Lower lobe of right lung (tissue), 2 donors: ENCODE data around the gene BACH2. TPM values are rescaled to one million over a fixed set of nuclear protein-coding genes. Genes with fewer than 3 reads are reported as not detected.

Experiments used
- ATAC-seq, 2 donors: fragments of 200-7000 bp; cut with Tn5 transposase; one replicate each; pipeline ENCODE4 v1.9.1; 2020 to 2022; ENCODE audit warnings: mild to moderate bottlenecking in 2 of 2, moderate library complexity in 2 of 2
- DNase-seq: peaks from one replicate; pipeline ENCODE4 v3.0.0-alpha.2; 2020
- H3K27ac ChIP-seq: fragments of 200-600 bp; one replicate; pipeline ENCODE4 v1.8.0; 2022
- H3K27me3 ChIP-seq: fragments of 200-600 bp; one replicate; pipeline ENCODE4 v1.8.0; 2022; ENCODE audit warnings: low read depth
- H3K36me3 ChIP-seq: fragments of 200-600 bp; one replicate; pipeline ENCODE4 v1.8.0; 2022; ENCODE audit warnings: mild to moderate bottlenecking
- H3K4me1 ChIP-seq: fragments of 200-600 bp; one replicate; pipeline ENCODE4 v1.8.0; 2022
- H3K4me3 ChIP-seq: fragments of 200-600 bp; one replicate; pipeline ENCODE4 v1.8.0; 2022; ENCODE audit warnings: mild to moderate bottlenecking
- H3K9me3 ChIP-seq: fragments of 200-600 bp; one replicate; pipeline ENCODE4 v1.8.0; 2022
- intact Hi-C: fragments of 100-400 bp; cut with DNase I; formaldehyde crosslinking; loops from one replicate; pipeline ENCODE4 v1.11.0; 2022
- total RNA-seq: library from RNA; stranded (reverse); fragmentation: NEBNext Ultra II Directional; extraction: Animal tissue kit (Norgen Biotek cat#: 25700); gene quantifications from one replicate; pipeline ENCODE4 v1.2.1, GENCODE V29; 2021
- TF ChIP-seq, protein P1 (sequence below): fragments of 200-600 bp; IDR thresholded peaks from one replicate; pipeline ENCODE4 v1.8.0; 2022; ENCODE audit warnings: antibody characterized with exemption, mild to moderate bottlenecking
- donor health status: DM: no; HTN: yes; CAD: no; lungs with severe emphysema.

The BACH2 gene
- total RNA-seq, 1 donor from 2014 or later, result 6.3 TPM

DNA sequence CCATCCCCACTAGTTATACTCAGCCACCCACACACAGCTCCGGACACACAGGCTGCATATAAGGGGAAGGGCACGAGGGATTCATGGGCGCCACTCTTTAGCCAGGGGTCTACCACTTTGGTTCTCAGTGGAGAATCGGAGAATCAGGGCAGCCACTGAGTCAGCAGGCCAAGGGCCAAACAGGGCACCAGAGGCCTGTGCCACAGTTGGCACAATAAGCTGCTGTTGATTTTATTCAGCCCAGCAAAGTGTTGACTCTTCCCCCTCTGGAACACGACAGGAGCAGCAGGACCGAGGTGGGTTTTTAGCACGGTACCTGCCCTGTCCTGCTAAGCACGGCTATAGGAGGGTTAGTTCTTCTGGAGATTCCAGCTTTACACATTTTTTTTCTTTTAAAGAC lies 354.0 kb downstream of the BACH2 start:
- Histone ChIP-seq H3K4me1 (peaks cover 13% of the 10 kb centered on the region), H3K9me3 (no peaks in the 10 kb centered on the region), H3K27me3 (no peaks in the 10 kb centered on the region), H3K4me3 (no peak overlapping the region), H3K27ac (no peak overlapping the region), H3K36me3 (no peaks in the 10 kb centered on the region)
- no peak for DNase-seq
- intact Hi-C loops, result loop anchor here (10.0 kb wide), 2 partner anchors 452 to 532 kb away; no protein-coding TSS in a partner anchor
- ATAC-seq, result no peak
- TF ChIP-seq, protein P1, sequence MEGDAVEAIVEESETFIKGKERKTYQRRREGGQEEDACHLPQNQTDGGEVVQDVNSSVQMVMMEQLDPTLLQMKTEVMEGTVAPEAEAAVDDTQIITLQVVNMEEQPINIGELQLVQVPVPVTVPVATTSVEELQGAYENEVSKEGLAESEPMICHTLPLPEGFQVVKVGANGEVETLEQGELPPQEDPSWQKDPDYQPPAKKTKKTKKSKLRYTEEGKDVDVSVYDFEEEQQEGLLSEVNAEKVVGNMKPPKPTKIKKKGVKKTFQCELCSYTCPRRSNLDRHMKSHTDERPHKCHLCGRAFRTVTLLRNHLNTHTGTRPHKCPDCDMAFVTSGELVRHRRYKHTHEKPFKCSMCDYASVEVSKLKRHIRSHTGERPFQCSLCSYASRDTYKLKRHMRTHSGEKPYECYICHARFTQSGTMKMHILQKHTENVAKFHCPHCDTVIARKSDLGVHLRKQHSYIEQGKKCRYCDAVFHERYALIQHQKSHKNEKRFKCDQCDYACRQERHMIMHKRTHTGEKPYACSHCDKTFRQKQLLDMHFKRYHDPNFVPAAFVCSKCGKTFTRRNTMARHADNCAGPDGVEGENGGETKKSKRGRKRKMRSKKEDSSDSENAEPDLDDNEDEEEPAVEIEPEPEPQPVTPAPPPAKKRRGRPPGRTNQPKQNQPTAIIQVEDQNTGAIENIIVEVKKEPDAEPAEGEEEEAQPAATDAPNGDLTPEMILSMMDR, result no peak

DNA sequence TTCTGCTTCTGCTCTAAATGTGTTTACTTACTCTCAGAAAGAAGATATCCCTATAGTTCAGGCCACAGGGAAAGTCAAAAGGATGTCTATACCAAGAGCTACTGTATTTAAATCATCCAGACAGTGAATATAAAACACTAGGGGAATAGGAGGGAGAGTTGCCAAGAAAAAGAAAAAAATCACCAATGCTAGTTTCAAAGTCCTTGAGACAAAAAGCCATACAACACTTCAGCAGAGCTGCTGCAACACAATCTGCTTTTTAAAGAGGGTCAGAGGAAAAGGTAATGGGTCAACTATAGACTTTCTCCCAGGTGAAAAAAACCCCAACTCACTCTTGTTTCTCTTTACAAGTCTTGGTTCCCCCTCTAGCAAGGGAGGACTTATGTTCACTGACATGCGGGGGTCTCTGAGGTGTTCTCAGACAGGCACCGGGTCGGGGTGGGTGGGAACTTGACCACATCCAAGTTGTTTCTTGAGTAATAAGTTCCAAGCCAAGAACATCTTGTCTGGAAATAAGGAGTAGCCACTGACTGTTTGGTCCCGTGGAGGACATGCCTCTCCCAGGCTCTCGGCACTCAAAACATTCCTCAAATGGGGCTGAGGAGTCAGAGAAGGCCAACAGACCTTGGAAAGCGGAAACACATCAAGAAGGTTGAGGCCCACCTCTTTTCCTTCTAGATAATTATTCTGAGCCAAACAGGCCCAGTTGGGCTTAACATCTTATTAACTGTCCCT lies 354.7 kb downstream of the BACH2 start:
- TF ChIP-seq, protein P1, result no peak
- no peak for DNase-seq
- Histone ChIP-seq H3K27me3 (no peaks in the 10 kb centered on the region), H3K27ac (peak overlapping the region; percentile 12), H3K9me3 (no peaks in the 10 kb centered on the region), H3K4me3 (no peak overlapping the region), H3K4me1 (peaks cover 13% of the 10 kb centered on the region), H3K36me3 (no peaks in the 10 kb centered on the region)
- ATAC-seq, result peak; percentile 36 to 40
- intact Hi-C loops, result loop anchor here (10.0 kb wide), 2 partner anchors 453 to 533 kb away; no protein-coding TSS in a partner anchor

DNA sequence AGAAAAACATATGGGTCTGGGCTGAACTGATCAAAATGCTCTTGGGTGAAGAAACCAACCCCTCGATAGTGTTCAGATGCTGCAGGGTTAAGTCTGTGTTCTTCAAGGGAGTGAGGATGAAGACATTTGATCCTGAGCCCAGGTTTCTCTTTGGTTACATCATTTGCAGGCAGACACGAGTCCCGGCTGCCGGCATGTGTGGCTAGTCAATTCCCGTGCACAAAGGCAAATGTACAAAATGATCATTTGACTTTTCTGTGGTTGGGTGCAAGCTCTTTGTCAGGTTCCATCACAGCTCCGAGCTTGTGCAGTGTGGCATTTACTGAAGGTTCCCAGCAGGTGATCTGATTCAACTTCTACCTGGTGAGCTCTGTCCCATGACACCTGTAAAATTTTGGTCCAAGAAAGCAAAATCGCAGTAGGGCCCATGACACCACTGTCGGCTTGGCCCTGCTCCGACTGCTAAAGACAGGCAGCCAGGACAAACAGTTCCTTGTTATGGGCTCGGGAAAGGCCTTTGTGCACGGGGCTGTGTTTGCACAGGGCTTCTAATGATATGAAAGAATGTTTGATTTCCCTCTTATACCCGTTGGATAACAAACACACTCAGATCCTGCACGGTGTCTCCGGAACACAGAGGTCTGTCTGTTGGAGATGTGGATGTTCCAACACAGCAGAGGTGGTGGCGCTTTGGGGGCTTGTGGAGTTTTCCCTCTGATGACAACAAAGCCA lies 355.4 kb downstream of the BACH2 start:
- H3K9me3 ChIP-seq, result no peaks in the 10 kb centered on the region
- DNase-seq, result peak; percentile 64
- TF ChIP-seq, protein P1, result no peak
- no peaks in the 10 kb centered on the region for H3K36me3 ChIP-seq
- intact Hi-C loops, result loop anchor here (10.0 kb wide), 2 partner anchors 454 to 534 kb away; no protein-coding TSS in a partner anchor
- no peak overlapping the region for H3K4me3 ChIP-seq
- peaks cover 13% of the 10 kb centered on the region for H3K4me1 ChIP-seq
- no peaks in the 10 kb centered on the region for H3K27me3 ChIP-seq
- ATAC-seq, result peak; percentile 74 to 91
- H3K27ac ChIP-seq, result peak overlapping the region; percentile 12

GRCh38 chr6:89940225-89941027 lies 356.2 kb downstream of the BACH2 start:
- no peak overlapping the region for H3K27ac ChIP-seq
- intact Hi-C loops, result loop anchor here (10.0 kb wide), 2 partner anchors 454 to 534 kb away; no protein-coding TSS in a partner anchor
- peak; percentile 61 for DNase-seq
- H3K27me3 ChIP-seq, result no peaks in the 10 kb centered on the region
- TF ChIP-seq, protein P1, result peak; percentile 76
- peak; percentile 88 to 94 for ATAC-seq
- H3K9me3 ChIP-seq, result no peaks in the 10 kb centered on the region
- peaks cover 13% of the 10 kb centered on the region for H3K4me1 ChIP-seq
- no peak overlapping the region for H3K4me3 ChIP-seq
- H3K36me3 ChIP-seq, result no peaks in the 10 kb centered on the region

- DNase-seq, result no peak
These were observed 357.5 kb downstream of the BACH2 start for GRCh38 chr6:89939144-89939543.

More at GRCh38 chr6:89939144-89939543, 357.5 kb downstream of the BACH2 start:
- Histone ChIP-seq H3K4me1 (peaks cover 13% of the 10 kb centered on the region), H3K4me3 (no peak overlapping the region), H3K27me3 (no peaks in the 10 kb centered on the region), H3K36me3 (no peaks in the 10 kb centered on the region), H3K9me3 (no peaks in the 10 kb centered on the region), H3K27ac (no peak overlapping the region)
- TF ChIP-seq, protein P1, result no peak
- ATAC-seq, result no peak
- intact Hi-C loops, result no loop called here
